ENCODE results near the gene USP3. TPM values are rescaled to one million over a fixed set of nuclear protein-coding genes. Genes with fewer than 3 reads are reported as not detected.

The USP3 gene
- total RNA-seq, 4 donors from 2014 or later, result 12.1 to 29.4 (median 15.5) TPM

- peaks cover 12 to 20% of the 10 kb centered on the region in 2 donors for H3K4me1 ChIP-seq
- in situ Hi-C loops (cut with MboI; ENCODE audit: low sequenced_read_pairs in 4 of 4) (no loop called here), intact Hi-C loops (cut with DNase I; ENCODE audit: low total_unique reads) (no loop called here)
- TF ChIP-seq, protein P1, sequence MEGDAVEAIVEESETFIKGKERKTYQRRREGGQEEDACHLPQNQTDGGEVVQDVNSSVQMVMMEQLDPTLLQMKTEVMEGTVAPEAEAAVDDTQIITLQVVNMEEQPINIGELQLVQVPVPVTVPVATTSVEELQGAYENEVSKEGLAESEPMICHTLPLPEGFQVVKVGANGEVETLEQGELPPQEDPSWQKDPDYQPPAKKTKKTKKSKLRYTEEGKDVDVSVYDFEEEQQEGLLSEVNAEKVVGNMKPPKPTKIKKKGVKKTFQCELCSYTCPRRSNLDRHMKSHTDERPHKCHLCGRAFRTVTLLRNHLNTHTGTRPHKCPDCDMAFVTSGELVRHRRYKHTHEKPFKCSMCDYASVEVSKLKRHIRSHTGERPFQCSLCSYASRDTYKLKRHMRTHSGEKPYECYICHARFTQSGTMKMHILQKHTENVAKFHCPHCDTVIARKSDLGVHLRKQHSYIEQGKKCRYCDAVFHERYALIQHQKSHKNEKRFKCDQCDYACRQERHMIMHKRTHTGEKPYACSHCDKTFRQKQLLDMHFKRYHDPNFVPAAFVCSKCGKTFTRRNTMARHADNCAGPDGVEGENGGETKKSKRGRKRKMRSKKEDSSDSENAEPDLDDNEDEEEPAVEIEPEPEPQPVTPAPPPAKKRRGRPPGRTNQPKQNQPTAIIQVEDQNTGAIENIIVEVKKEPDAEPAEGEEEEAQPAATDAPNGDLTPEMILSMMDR (IDR thresholded peaks at IDR 0.05 in 4 of 5, conservative IDR thresholded peaks at IDR 0.05 in 1 of 5), result no peak
- TF ChIP-seq POLR2A (IDR thresholded peaks at IDR 0.05), result no peak
- no peaks in the 10 kb centered on the region for H3K9me3 ChIP-seq
- no peak for ATAC-seq
- no peak for DNase-seq
- no peaks in the 10 kb centered on the region for H3K27me3 ChIP-seq
- no peak overlapping the region for H3K27ac ChIP-seq
- no peaks in the 10 kb centered on the region for H3K36me3 ChIP-seq
- H3K4me3 ChIP-seq, result no peak overlapping the region
Measured at GRCh38 chr15:63538876-63539275, 34.5 kb downstream of the USP3 start.

DNA sequence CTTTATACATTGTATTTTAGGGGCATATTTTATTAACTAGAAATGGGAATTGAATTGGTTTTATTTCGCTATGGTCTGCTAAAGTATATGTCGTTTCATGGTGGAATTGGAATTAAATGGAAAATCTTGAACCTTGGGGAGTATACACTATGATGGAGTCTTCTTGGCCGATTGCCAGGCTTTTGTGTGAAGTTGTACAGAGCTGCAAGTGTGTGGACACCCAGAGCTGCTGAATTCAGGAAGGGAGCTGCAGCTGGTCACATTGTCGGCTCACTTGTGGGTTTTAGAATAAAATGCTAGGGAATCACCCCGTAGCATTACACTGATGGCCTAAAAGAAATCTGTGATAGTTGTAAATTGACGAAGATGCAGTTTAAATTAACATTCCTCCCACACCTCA, 35.1 kb downstream of the USP3 start:
- Histone ChIP-seq H3K27me3 (no peaks in the 10 kb centered on the region), H3K4me3 (no peak overlapping the region), H3K9me3 (no peaks in the 10 kb centered on the region), H3K4me1 (peaks cover 10 to 17% of the 10 kb centered on the region in 2 donors), H3K36me3 (no peaks in the 10 kb centered on the region), H3K27ac (no peak overlapping the region)
- ATAC-seq (no peak), DNase-seq (no peak)
- intact Hi-C loops (cut with DNase I; ENCODE audit: low total_unique reads) (no loop called here), in situ Hi-C loops (cut with MboI; ENCODE audit: low sequenced_read_pairs in 4 of 4) (no loop called here)
- TF ChIP-seq POLR2A (IDR thresholded peaks at IDR 0.05), result no peak
- TF ChIP-seq, protein P1 (IDR thresholded peaks at IDR 0.05 in 4 of 5, conservative IDR thresholded peaks at IDR 0.05 in 1 of 5), result no peak

- Histone ChIP-seq H3K27ac (no peak overlapping the region), H3K9me3 (no peaks in the 10 kb centered on the region), H3K27me3 (no peaks in the 10 kb centered on the region), H3K4me3 (no peak overlapping the region), H3K4me1 (peaks cover 5 to 14% of the 10 kb centered on the region in 2 donors), H3K36me3 (no peaks in the 10 kb centered on the region)
- TF ChIP-seq POLR2A (IDR thresholded peaks at IDR 0.05), result no peak
- TF ChIP-seq, protein P1 (IDR thresholded peaks at IDR 0.05 in 4 of 5, conservative IDR thresholded peaks at IDR 0.05 in 1 of 5), result no peak
- ATAC-seq (no peak), DNase-seq (no peak)
- intact Hi-C loops (cut with DNase I; ENCODE audit: low total_unique reads) (no loop called here), in situ Hi-C loops (cut with MboI; ENCODE audit: low sequenced_read_pairs in 4 of 4) (no loop called here)
Measured at GRCh38 chr15:63539998-63540397, 35.6 kb downstream of the USP3 start.

DNA sequence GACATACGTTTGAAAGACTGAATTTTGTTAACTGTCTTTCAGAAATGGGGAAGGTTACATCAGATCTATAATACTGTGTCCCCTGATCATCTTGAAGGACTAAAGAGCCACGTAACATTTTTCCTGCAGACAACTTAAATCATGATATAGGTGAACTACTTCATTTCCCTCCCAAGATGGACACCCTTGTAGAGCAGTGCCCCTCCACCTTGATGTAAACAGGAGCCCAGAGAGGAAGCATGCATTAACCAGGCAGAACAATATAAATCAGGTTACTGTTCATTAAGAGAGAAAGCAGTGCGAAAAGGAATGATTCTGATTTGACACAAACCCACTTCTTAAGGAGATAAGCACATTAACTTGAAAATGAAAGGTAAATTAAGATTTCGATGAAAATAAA, 36.1 kb downstream of the USP3 start:
- TF ChIP-seq, protein P1 (IDR thresholded peaks at IDR 0.05 in 4 of 5, conservative IDR thresholded peaks at IDR 0.05 in 1 of 5), result no peak
- TF ChIP-seq POLR2A (IDR thresholded peaks at IDR 0.05), result no peak
- Histone ChIP-seq H3K4me1 (peaks cover under 1 to 10% of the 10 kb centered on the region in 2 donors), H3K36me3 (no peaks in the 10 kb centered on the region), H3K4me3 (no peak overlapping the region), H3K27me3 (no peaks in the 10 kb centered on the region), H3K9me3 (no peaks in the 10 kb centered on the region), H3K27ac (no peak overlapping the region)
- no peak for DNase-seq
- intact Hi-C loops (cut with DNase I; ENCODE audit: low total_unique reads) (no loop called here), in situ Hi-C loops (cut with MboI; ENCODE audit: low sequenced_read_pairs in 4 of 4) (no loop called here)
- no peak for ATAC-seq

Measured in gastrocnemius medialis (tissue), 4 donors.